AG09319 (cell line): ENCODE data around the gene PPP3CA.

Experiments used
- DNase-seq: peaks from one replicate; pipeline ENCODE4 v3.0.0-alpha.2; 2010; ENCODE audit warnings: low read depth; ENCODE audit errors: extremely low read depth
- TF ChIP-seq, protein P1 (sequence below): IDR thresholded peaks from 2 replicates; pipeline ENCODE4 v1.5.1; 2011; ENCODE audit warnings: low read depth, mild to moderate bottlenecking, inconsistent platforms, low read length, moderate library complexity

Gene PPP3CA

GRCh38 chr4:101347267-101347556, at the start of gene PPP3CA:
PPP3CA (minus strand) TSS chr4:101347526.
- DNase-seq, result no peak
- TF ChIP-seq, protein P1, sequence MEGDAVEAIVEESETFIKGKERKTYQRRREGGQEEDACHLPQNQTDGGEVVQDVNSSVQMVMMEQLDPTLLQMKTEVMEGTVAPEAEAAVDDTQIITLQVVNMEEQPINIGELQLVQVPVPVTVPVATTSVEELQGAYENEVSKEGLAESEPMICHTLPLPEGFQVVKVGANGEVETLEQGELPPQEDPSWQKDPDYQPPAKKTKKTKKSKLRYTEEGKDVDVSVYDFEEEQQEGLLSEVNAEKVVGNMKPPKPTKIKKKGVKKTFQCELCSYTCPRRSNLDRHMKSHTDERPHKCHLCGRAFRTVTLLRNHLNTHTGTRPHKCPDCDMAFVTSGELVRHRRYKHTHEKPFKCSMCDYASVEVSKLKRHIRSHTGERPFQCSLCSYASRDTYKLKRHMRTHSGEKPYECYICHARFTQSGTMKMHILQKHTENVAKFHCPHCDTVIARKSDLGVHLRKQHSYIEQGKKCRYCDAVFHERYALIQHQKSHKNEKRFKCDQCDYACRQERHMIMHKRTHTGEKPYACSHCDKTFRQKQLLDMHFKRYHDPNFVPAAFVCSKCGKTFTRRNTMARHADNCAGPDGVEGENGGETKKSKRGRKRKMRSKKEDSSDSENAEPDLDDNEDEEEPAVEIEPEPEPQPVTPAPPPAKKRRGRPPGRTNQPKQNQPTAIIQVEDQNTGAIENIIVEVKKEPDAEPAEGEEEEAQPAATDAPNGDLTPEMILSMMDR, result no peak

- TF ChIP-seq, protein P1, result no peak
- DNase-seq, result peak; percentile 70
Measured at GRCh38 chr4:101393256-101393655, 45.9 kb upstream of the PPP3CA start.

GRCh38 chr4:101370663-101371210, 23.4 kb upstream of the PPP3CA start:
- DNase-seq, result no peak
- TF ChIP-seq, protein P1, result no peak

- DNase-seq, result no peak
- TF ChIP-seq, protein P1, result no peak
Measured at GRCh38 chr4:101367201-101367600, 19.9 kb upstream of the PPP3CA start.

DNA sequence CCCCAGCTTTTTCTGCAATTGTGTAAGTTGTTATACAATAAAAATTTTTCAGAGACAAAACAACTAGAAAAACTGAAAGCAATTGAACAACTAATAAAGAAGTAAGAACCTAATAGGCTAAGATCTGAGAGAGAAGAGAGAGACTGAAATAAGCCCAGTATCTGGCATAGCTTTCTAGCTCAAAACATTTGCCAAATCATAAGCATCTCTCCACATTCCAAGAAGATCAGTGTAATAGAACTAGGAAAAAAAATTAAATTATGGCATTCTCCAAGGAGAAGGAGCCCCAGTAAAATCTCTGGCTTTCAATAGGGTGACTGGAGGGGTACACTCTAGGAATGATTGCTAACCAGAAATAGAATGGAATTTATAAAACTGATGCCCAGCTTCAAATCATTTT, 19.0 kb upstream of the PPP3CA start:
- TF ChIP-seq, protein P1, result no peak
- no peak for DNase-seq

- TF ChIP-seq, protein P1, result no peak
- DNase-seq, result no peak
Measured at GRCh38 chr4:101357751-101358150, 10.4 kb upstream of the PPP3CA start.

GRCh38 chr4:101356928-101357327, 9.6 kb upstream of the PPP3CA start:
- TF ChIP-seq, protein P1, result no peak
- peak; percentile 84 for DNase-seq
